Measurements from ENCODE around the gene NINJ2. TPM values are rescaled to one million over a fixed set of nuclear protein-coding genes. Genes with fewer than 3 reads are reported as not detected.

The NINJ2 gene
- total RNA-seq, 1 donor from 2014 or later: 2.3 TPM

DNA sequence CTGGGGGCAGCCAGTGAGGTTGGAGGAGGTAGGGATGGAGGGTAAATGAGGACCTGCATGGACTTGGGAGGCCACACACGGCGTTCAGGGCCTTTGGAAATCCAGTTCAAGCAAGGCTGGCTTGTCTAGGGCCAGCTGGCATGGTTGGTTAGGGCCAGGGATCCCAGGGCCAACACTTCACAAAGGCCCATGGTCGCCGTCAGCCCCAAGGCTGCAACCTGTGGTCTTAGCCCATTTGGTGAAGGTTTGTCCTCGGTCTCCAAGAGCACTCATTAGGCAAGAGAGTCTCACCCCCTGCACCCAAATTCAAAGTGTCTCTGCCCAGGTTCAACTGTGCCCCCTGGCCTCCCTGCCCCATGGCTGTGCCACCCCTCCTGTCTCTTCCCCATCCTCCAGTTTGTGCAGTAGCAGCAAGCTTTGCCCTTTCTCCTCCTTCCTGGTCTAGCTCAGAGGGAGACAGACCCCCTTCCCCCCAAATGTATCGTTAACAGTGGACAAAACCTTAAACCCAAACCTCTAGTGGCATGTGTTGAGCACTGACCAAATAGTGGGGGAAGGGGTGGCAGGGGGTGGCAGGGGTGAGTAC lies 94.1 kb downstream of the NINJ2 start:
- Mint-ChIP-seq H3K36me3 (ENCODE audit: low read depth, unreplicated experiment) (no peaks in the 10 kb centered on the region), H3K9me3 (ENCODE audit: unreplicated experiment) (no peaks in the 10 kb centered on the region), H3K27ac (ENCODE audit: unreplicated experiment) (no peak overlapping the region), H3K4me3 (ENCODE audit: unreplicated experiment) (no peak overlapping the region), H3K27me3 (ENCODE audit: unreplicated experiment) (peaks cover 8% of the 10 kb centered on the region), H3K4me1 (ENCODE audit: unreplicated experiment) (peaks cover 2% of the 10 kb centered on the region)
- no peak for TF ChIP-seq CTCF (IDR thresholded peaks at IDR 0.05; ENCODE audit: unreplicated experiment)
- DNase-seq (ENCODE audit: low spot score): no peak

DNA sequence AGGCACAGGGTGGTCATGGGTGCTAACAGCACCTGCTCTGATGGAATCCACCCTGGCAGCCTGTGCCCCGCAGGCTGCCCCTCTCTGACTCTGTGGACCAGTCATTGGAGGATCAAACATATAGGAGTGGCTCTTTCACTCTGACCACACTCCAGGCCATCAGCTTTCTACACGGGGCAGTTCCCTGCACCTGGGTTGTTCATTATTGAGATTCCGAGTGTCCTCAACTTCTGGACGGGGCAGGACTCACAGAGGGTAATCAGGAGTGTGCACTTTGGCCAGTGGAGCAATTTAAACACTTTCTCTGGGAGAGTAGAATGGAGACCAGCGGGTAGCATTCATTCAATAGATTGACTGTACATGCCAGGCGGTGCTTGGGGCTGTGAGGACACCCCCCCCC lies 94.8 kb downstream of the NINJ2 start:
- Mint-ChIP-seq H3K9me3 (ENCODE audit: unreplicated experiment) (no peaks in the 10 kb centered on the region), H3K4me1 (ENCODE audit: unreplicated experiment) (peaks cover 2% of the 10 kb centered on the region), H3K4me3 (ENCODE audit: unreplicated experiment) (no peak overlapping the region)

DNA sequence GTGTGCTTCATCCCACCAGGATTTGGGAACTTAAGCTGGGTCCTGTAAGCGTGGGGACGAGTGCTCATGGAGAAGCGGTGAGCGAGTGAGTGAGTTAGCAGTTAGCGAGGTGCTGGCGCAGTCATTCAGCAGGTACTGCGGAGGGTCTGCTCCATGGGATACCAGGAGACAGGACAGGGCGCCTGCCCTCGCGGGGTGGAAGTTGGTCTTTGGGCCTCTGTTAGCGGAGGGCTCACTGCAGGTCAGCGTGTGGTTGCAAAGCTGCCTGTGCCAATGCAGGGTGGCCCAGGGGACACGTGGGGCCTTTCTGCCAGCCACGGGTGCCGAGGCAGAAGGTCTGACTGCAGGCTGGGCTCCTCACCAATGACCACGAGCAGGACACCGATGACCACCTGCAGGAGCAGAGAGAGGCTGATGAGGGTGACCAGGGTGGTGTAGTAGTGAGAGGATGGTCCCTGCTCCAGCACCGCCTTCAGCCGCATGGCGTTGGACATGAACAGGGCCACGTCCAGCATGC lies 97.6 kb downstream of the NINJ2 start:
- no peak for DNase-seq (ENCODE audit: low spot score)
- Mint-ChIP-seq H3K4me1 (ENCODE audit: unreplicated experiment) (peaks cover 12% of the 10 kb centered on the region), H3K27ac (ENCODE audit: unreplicated experiment) (no peak overlapping the region), H3K27me3 (ENCODE audit: unreplicated experiment) (peaks cover 3% of the 10 kb centered on the region), H3K4me3 (ENCODE audit: unreplicated experiment) (no peak overlapping the region), H3K9me3 (ENCODE audit: unreplicated experiment) (no peaks in the 10 kb centered on the region), H3K36me3 (ENCODE audit: low read depth, unreplicated experiment) (no peaks in the 10 kb centered on the region)
- no peak for TF ChIP-seq CTCF (IDR thresholded peaks at IDR 0.05; ENCODE audit: unreplicated experiment)

More for the DNA sequence above, 94.8 kb downstream of the NINJ2 start:
- DNase-seq (ENCODE audit: low spot score): no peak
- H3K36me3 Mint-ChIP-seq (ENCODE audit: low read depth, unreplicated experiment): no peaks in the 10 kb centered on the region
- no peak overlapping the region for H3K27ac Mint-ChIP-seq (ENCODE audit: unreplicated experiment)
- peaks cover 7% of the 10 kb centered on the region for H3K27me3 Mint-ChIP-seq (ENCODE audit: unreplicated experiment)
- no peak for TF ChIP-seq CTCF (IDR thresholded peaks at IDR 0.05; ENCODE audit: unreplicated experiment)

GRCh38 chr12:565161-565560 lies 98.1 kb downstream of the NINJ2 start:
- H3K27ac Mint-ChIP-seq (ENCODE audit: unreplicated experiment): no peak overlapping the region
- no peaks in the 10 kb centered on the region for H3K9me3 Mint-ChIP-seq (ENCODE audit: unreplicated experiment)
- no peaks in the 10 kb centered on the region for H3K36me3 Mint-ChIP-seq (ENCODE audit: low read depth, unreplicated experiment)

More at GRCh38 chr12:565161-565560, 98.1 kb downstream of the NINJ2 start:
- peaks cover 12% of the 10 kb centered on the region for H3K4me1 Mint-ChIP-seq (ENCODE audit: unreplicated experiment)
- TF ChIP-seq CTCF (IDR thresholded peaks at IDR 0.05; ENCODE audit: unreplicated experiment): no peak
- H3K27me3 Mint-ChIP-seq (ENCODE audit: unreplicated experiment): peaks cover 5% of the 10 kb centered on the region
- no peak for DNase-seq (ENCODE audit: low spot score)
- no peak overlapping the region for H3K4me3 Mint-ChIP-seq (ENCODE audit: unreplicated experiment)
